Activated CD8-positive, alpha-beta T cell treated with anti-CD3 and anti-CD28 coated beads for 36 hours (primary cell): Measurements from ENCODE around the gene RPS14. TPM values are rescaled to one million over a fixed set of nuclear protein-coding genes. Genes with fewer than 3 reads are reported as not detected.

ENCODE experiments used
- ATAC-seq: fragments of 200-7000 bp; cut with Tn5 transposase; one replicate; pipeline ENCODE4 v1.10.0; 2021; ENCODE audit warnings: mild to moderate bottlenecking, moderate library complexity
- CTCF ChIA-PET: fragments of 350-600 bp; sonication (Branson Sonifier 250); formaldehyde crosslinking; loops from one replicate; lab custom pipeline; 2021; ENCODE audit warnings: antibody characterized with exemption; lab: Charles Lee
- POLR2A ChIA-PET: fragments of 350-600 bp; sonication (Branson Sonifier 250); formaldehyde crosslinking; loops from one replicate; lab custom pipeline; 2021; ENCODE audit warnings: antibody characterized with exemption; lab: Charles Lee
- DNase-seq: peaks from one replicate; pipeline ENCODE4 v3.0.0-alpha.2; 2020
- H3K27ac Mint-ChIP-seq: one replicate; pipeline ENCODE4 v1.8.0; 2021; ENCODE audit warnings: mild to moderate bottlenecking, mixed read lengths
- H3K27me3 Mint-ChIP-seq: one replicate; pipeline ENCODE4 v1.8.0; 2021; ENCODE audit warnings: mixed read lengths
- H3K36me3 Mint-ChIP-seq: one replicate; pipeline ENCODE4 v1.8.0; 2021; ENCODE audit warnings: low read depth, mixed read lengths
- H3K4me1 Mint-ChIP-seq: one replicate; pipeline ENCODE4 v1.8.0; 2021; ENCODE audit warnings: low read depth, mixed read lengths
- H3K4me3 Mint-ChIP-seq: one replicate; pipeline ENCODE4 v1.8.0; 2021; ENCODE audit warnings: mild to moderate bottlenecking, moderate library complexity, mixed read lengths
- H3K9me3 Mint-ChIP-seq: one replicate; pipeline ENCODE4 v1.8.0; 2021; ENCODE audit warnings: mixed read lengths
- CTCF ChIP-seq: fragments of 200-600 bp; IDR thresholded peaks from one replicate; pipeline ENCODE4 v1.8.0; 2022; ENCODE audit warnings: antibody characterized with exemption, mild to moderate bottlenecking
- intact Hi-C: fragments of 100-400 bp; cut with micrococcal nuclease; formaldehyde crosslinking; loops from one replicate; pipeline ENCODE4 v1.10.0; 2022
- total RNA-seq, 2 experiments: library from RNA; stranded (reverse); gene quantifications; one replicate each; pipeline ENCODE4 v1.2.3, GENCODE V29; 2021

RPS14 gene
- total RNA-seq: 1,000 to 10,000 TPM; 3,542 to 3,651 TPM

DNA sequence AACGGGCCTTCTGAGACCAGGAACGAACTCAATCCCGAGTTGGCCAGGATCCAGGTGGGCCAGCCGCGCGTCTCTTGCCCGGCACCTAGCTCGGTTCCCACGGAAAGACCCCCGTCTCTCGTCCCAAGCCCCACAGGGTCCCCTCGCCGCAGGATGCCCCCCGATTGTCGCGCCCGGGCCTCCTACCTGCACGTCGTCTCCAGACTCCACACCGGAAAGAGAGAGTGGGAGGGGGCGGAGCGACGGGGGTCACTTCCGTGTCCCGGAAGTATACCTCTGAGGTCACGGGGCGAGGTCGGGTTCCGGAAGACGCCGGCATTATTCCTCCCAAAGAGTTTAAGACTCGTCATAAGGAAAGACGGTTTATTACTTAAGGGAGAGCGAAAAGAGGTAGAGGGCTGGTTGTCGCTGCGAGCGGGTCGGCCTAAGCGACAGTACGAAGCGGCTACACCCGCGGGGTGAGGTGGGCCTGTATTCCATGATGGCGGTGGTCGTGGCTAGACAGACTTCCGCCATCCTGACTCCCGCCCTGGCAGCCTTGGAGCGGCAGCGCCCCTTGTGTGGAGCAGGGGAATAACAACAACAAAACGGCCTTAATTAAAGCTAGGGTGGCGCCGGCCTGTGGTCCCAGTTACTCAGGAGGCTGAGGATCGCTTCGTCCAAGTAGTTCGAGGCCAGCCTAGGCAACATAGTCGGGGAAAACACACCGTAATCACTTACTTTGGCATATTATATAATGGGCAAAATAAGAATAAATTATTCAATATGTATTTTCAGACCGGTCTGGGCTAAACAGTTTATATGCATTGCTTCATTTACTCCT, at the start of gene RPS14:
Gene RPS14, minus strand, starts transcription at position 223 of the 823 bp plus-strand sequence. CDS start 2,006 bp downstream, outside the sequence.
- Mint-ChIP-seq H3K36me3 (peaks cover 46% of the 10 kb centered on the region), H3K9me3 (peaks cover 1% of the 10 kb centered on the region), H3K4me1 (peaks cover 30% of the 10 kb centered on the region), H3K27ac (peak within 1 kb of the TSS; percentile 100), H3K4me3 (peak within 1 kb of the TSS; percentile 92), H3K27me3 (no peaks in the 10 kb centered on the region)
- intact Hi-C loops: no loop called here
- DNase-seq (peak; percentile 97), ATAC-seq (peak; percentile 94)
- ChIA-PET POLR2A (interaction anchor here (0.6 to 2.3 kb wide), 16 partner anchors 9 to 899 kb away, joined by 3 to 16 read pairs (median 4); partner anchors contain the start of gene CD74), CTCF (interaction anchor here (0.6 to 2.5 kb wide), 22 partner anchors 9 to 341 kb away, joined by 3 to 20 read pairs (median 4); partner anchors contain the start of genes CD74 and RBM22)
- peak; percentile 89 for TF ChIP-seq CTCF

DNA sequence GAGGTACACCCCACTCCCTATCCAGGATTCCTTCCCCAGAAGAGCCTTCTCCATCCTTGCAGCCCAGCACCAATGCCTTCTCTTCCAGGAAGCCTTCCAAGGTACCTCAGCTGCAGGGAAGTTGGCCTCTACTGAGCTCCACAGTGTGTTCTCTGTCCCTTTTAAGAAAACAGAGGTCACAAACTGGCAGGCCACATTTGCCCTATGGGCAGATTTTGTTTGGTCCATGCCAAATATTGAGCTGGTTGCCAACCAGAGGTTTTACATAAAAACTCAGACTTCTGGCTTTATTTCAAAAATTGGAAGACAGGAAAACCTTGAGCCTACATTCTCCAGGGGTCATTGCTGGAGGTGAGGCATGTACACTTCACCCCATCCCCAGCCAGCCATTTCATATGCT, 49.4 kb upstream of the RPS14 start:
- no peaks in the 10 kb centered on the region for H3K9me3 Mint-ChIP-seq
- ATAC-seq (no peak), DNase-seq (no peak)
- H3K27me3 Mint-ChIP-seq: no peaks in the 10 kb centered on the region
- H3K36me3 Mint-ChIP-seq: no peaks in the 10 kb centered on the region
- no peaks in the 10 kb centered on the region for H3K4me1 Mint-ChIP-seq
- no peak for TF ChIP-seq CTCF
- intact Hi-C loops: no loop called here
- ChIA-PET CTCF (interaction anchor here (1.2 to 1.3 kb wide), 2 partner anchors 17 to 46 kb away, joined by 3 to 6 read pairs; no protein-coding TSS in a partner anchor), POLR2A (no interaction called here)
- no peak overlapping the region for H3K27ac Mint-ChIP-seq
- no peak overlapping the region for H3K4me3 Mint-ChIP-seq

- no peak overlapping the region for H3K4me3 Mint-ChIP-seq
- intact Hi-C loops: no loop called here
- H3K36me3 Mint-ChIP-seq: no peaks in the 10 kb centered on the region
- ChIA-PET POLR2A (no interaction called here), CTCF (no interaction called here)
- H3K27me3 Mint-ChIP-seq: no peaks in the 10 kb centered on the region
- no peak overlapping the region for H3K27ac Mint-ChIP-seq
- ATAC-seq (no peak), DNase-seq (no peak)
- no peaks in the 10 kb centered on the region for H3K4me1 Mint-ChIP-seq
- H3K9me3 Mint-ChIP-seq: no peaks in the 10 kb centered on the region
- no peak for TF ChIP-seq CTCF
Observed at GRCh38 chr5:150498501-150498900, 49.0 kb upstream of the RPS14 start.

DNA sequence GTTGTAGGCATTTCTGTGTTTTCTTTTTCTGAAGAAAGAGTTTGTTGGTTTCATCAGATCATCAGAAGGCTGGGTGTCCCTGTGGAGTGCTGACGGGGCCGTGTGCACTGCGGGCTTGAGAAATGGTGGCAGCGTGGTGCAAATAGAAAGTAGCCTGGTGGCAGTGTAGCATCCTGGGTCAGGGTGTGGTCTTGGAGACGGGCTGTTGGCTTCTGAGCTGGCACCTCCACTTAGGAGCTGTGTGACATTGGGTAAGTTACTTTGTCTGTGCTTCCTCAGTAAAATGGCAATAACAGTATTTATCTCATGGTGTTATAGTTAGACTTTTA, 48.4 kb upstream of the RPS14 start:
- DNase-seq: no peak
- no peak overlapping the region for H3K27ac Mint-ChIP-seq
- H3K4me3 Mint-ChIP-seq: no peak overlapping the region
- no peak for TF ChIP-seq CTCF
- POLR2A ChIA-PET: no interaction called here
- no peak for ATAC-seq
- H3K27me3 Mint-ChIP-seq: no peaks in the 10 kb centered on the region
- H3K4me1 Mint-ChIP-seq: no peaks in the 10 kb centered on the region
- CTCF ChIA-PET: no interaction called here
- no peaks in the 10 kb centered on the region for H3K36me3 Mint-ChIP-seq
- intact Hi-C loops: no loop called here
- no peaks in the 10 kb centered on the region for H3K9me3 Mint-ChIP-seq

DNA sequence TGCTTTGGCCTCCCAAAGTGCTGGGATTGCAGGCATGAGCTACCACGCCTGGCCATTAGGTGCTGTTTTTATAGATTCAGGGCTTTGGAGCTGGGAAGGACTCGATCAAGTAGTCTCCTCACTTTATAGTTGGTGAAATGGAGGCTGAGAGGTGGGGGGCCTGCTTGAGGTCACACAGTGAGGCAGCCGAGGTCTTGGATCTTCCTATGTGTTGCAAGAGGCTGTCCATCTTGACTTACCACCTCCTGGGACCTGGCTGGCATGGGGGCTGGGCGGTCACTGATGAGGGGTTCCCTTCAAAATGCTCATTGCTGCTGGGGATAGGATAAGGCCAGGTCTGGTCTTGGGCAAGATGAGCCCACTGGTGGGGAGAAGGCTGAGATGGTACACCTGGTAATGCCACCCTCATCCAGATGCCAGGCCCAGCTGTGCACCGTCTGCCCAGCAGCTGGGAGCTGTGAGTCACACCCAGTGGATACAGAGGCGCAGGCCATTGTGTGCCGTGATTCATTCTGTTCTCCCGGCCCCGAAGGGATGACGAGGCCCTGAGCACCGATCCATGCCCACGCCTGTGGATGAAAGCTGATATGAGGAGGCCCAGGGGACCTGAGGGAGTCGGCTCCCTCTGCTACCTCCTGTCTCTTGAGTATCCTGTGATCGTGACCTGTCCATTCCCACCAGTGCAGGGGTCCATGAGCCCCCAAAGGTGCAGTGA, 47.9 kb upstream of the RPS14 start:
- Mint-ChIP-seq H3K4me3 (no peak overlapping the region), H3K27me3 (no peaks in the 10 kb centered on the region), H3K4me1 (no peaks in the 10 kb centered on the region), H3K27ac (no peak overlapping the region), H3K9me3 (no peaks in the 10 kb centered on the region), H3K36me3 (no peaks in the 10 kb centered on the region)
- no peak for ATAC-seq
- CTCF ChIA-PET: no interaction called here
- no peak for DNase-seq
- intact Hi-C loops: no loop called here
- POLR2A ChIA-PET: no interaction called here
- TF ChIP-seq CTCF: no peak
